Metanephros (tissue), 2 donors: Measurements from ENCODE around the gene CCHCR1. TPM values are rescaled to one million over a fixed set of nuclear protein-coding genes. Genes with fewer than 3 reads are reported as not detected.

Experiments used
- small RNA-seq: library from RNA; depleted of rRNA; stranded (forward); fragments of <200 nt; gene quantifications from one replicate; pipeline ENCODE3, GENCODE V24; 2014; ENCODE audit warnings: low replicate concordance
- total RNA-seq: library from RNA; depleted of rRNA; stranded (reverse); fragments of >200 nt; gene quantifications from one replicate; pipeline ENCODE4 v1.2.3, GENCODE V29; 2014

CCHCR1 gene
- total RNA-seq = 27.2 TPM

GRCh38 chr6:31157513-31158139, at the start of gene CCHCR1:
Gene CCHCR1 (minus strand): TSS chr6:31157802. CDS start chr6:31157600, 202 bp downstream.

GRCh38 chr6:31170600-31170881, 12.9 kb upstream of the CCHCR1 start, which contains the start of gene POU5F1:
Gene POU5F1 (minus strand): TSS chr6:31170682. CDS start chr6:31170620, 62 bp downstream.

GRCh38 chr6:31158140-31158862, 699 bp upstream of the CCHCR1 start, which contains the start of gene TCF19:
Gene TCF19 (plus strand): TSS chr6:31158589. CDS start chr6:31159470, 881 bp downstream.

GRCh38 chr6:31138982-31139381, 18.6 kb downstream of the CCHCR1 start, which contains the start of gene PSORS1C2:
Gene PSORS1C2 (minus strand): TSS chr6:31139066. CDS start chr6:31139026, 40 bp downstream.

GRCh38 chr6:31120151-31120915, 37.3 kb downstream of the CCHCR1 start, which contains the start of gene CDSN:
Gene CDSN (minus strand): TSS chr6:31120446. CDS start chr6:31120419, 27 bp downstream.

GRCh38 chr6:31114541-31114878, 43.1 kb downstream of the CCHCR1 start, which contains the start of gene PSORS1C1:
Gene PSORS1C1 (plus strand): TSS chr6:31114800. CDS start chr6:31129633, 14,833 bp downstream.

GRCh38 chr6:31112478-31112877, 45.1 kb downstream of the CCHCR1 start, which contains the start of gene C6orf15:
Gene C6orf15 (minus strand): TSS chr6:31112575. CDS start chr6:31112555, 20 bp downstream.

Small RNA genes within 50 kb of the gene (small RNA-seq; reads per million reads assigned to genes)
- not detected for gene POLR2LP1

Other genes with a start within 250 kb of the CCHCR1 start
- 48.3 TPM for gene GTF2H4, start 249.6 kb downstream of the CCHCR1 start, total RNA-seq
- 26.7 TPM for gene VARS2, start 243.6 kb downstream of the CCHCR1 start, total RNA-seq
- gene SFTA2, start 225.6 kb downstream of the CCHCR1 start, total RNA-seq = not detected
- gene MUCL3, start 216.8 kb downstream of the CCHCR1 start, total RNA-seq = not detected
- gene MUC21, start 174.1 kb downstream of the CCHCR1 start, total RNA-seq = not detected
- gene MUC22, start 147.3 kb downstream of the CCHCR1 start, total RNA-seq = not detected
- not detected for gene C6orf15, start 45.2 kb downstream of the CCHCR1 start, total RNA-seq
- 0.06 TPM for gene PSORS1C1, start 43.0 kb downstream of the CCHCR1 start, total RNA-seq
- not detected for gene CDSN, start 37.4 kb downstream of the CCHCR1 start, total RNA-seq
- gene PSORS1C2, start 18.7 kb downstream of the CCHCR1 start, total RNA-seq = 0.29 TPM
- 16.8 TPM for gene TCF19, start 787 bp upstream of the CCHCR1 start, total RNA-seq
- gene POU5F1, start 12.9 kb upstream of the CCHCR1 start, total RNA-seq = 11.4 TPM
- 125 TPM for gene HLA-C, start 114.3 kb upstream of the CCHCR1 start, total RNA-seq
- 297 TPM for gene HLA-B, start 199.4 kb upstream of the CCHCR1 start, total RNA-seq
- 8.1 TPM for gene MICA, start 245.8 kb upstream of the CCHCR1 start, total RNA-seq